ENCODE measurements around the gene ANKRD44.

The ANKRD44 gene

GRCh38 chr2:197121255-197121654 is 189.3 kb downstream of the ANKRD44 start:
- no peak for DNase-seq (ENCODE audit: low read depth, low spot score)
- POLR2A ChIA-PET, result no interaction called here
- CTCF ChIA-PET, result interaction anchor here (0.7 to 3.4 kb wide), 3 partner anchors 8 to 47 kb away, joined by 3 to 42 read pairs (median 6); no protein-coding TSS in a partner anchor
- no peak overlapping the region for H3K4me3 ChIP-seq (ENCODE audit: low read depth, low read length)
- no peak for TF ChIP-seq CTCF (IDR thresholded peaks at IDR 0.05; ENCODE audit: insufficient read depth, low read length, missing control alignments)

- POLR2A ChIA-PET, result no interaction called here
- no peak overlapping the region for H3K4me3 ChIP-seq (ENCODE audit: low read depth, low read length)
- no peak for TF ChIP-seq CTCF (IDR thresholded peaks at IDR 0.05; ENCODE audit: insufficient read depth, low read length, missing control alignments)
- CTCF ChIA-PET, result interaction anchor here (1.1 to 3.9 kb wide), 8 partner anchors 10 to 263 kb away, joined by 3 to 51 read pairs (median 8); no protein-coding TSS in a partner anchor
- no peak for DNase-seq (ENCODE audit: low read depth, low spot score)
Observed at GRCh38 chr2:197116306-197116879, 194.2 kb downstream of the ANKRD44 start.

GRCh38 chr2:197115325-197115724 is 195.3 kb downstream of the ANKRD44 start:
- no peak for DNase-seq (ENCODE audit: low read depth, low spot score)
- TF ChIP-seq CTCF (IDR thresholded peaks at IDR 0.05; ENCODE audit: insufficient read depth, low read length, missing control alignments), result no peak
- POLR2A ChIA-PET, result no interaction called here
- CTCF ChIA-PET, result interaction anchor here (0.7 to 3.9 kb wide), 10 partner anchors 12 to 267 kb away, joined by 3 to 54 read pairs (median 16); no protein-coding TSS in a partner anchor
- no peak overlapping the region for H3K4me3 ChIP-seq (ENCODE audit: low read depth, low read length)

- no peak for TF ChIP-seq CTCF (IDR thresholded peaks at IDR 0.05; ENCODE audit: insufficient read depth, low read length, missing control alignments)
- ChIA-PET CTCF (interaction anchor here (0.6 to 3.9 kb wide), 73 partner anchors 9 to 669 kb away, joined by 3 to 54 read pairs (median 5); partner anchors contain the start of gene ANKRD44), POLR2A (no interaction called here)
- DNase-seq (ENCODE audit: low read depth, low spot score), result no peak
- no peak overlapping the region for H3K4me3 ChIP-seq (ENCODE audit: low read depth, low read length)
Observed at GRCh38 chr2:197113275-197113711, 197.3 kb downstream of the ANKRD44 start.

GRCh38 chr2:197109326-197109725 is 201.3 kb downstream of the ANKRD44 start:
- POLR2A ChIA-PET, result no interaction called here
- DNase-seq (ENCODE audit: low read depth, low spot score), result no peak
- H3K4me3 ChIP-seq (ENCODE audit: low read depth, low read length), result no peak overlapping the region
- TF ChIP-seq CTCF (IDR thresholded peaks at IDR 0.05; ENCODE audit: insufficient read depth, low read length, missing control alignments), result no peak
- CTCF ChIA-PET, result interaction anchor here (1.2 to 1.5 kb wide), 3 partner anchors 10 to 269 kb away, joined by 3 to 5 read pairs (median 4); no protein-coding TSS in a partner anchor

- CTCF ChIA-PET, result interaction anchor here (1.2 to 1.5 kb wide), 3 partner anchors 10 to 270 kb away, joined by 3 to 5 read pairs (median 4); no protein-coding TSS in a partner anchor
- POLR2A ChIA-PET, result no interaction called here
- no peak overlapping the region for H3K4me3 ChIP-seq (ENCODE audit: low read depth, low read length)
- TF ChIP-seq CTCF (IDR thresholded peaks at IDR 0.05; ENCODE audit: insufficient read depth, low read length, missing control alignments), result no peak
- DNase-seq (ENCODE audit: low read depth, low spot score), result no peak
Observed at GRCh38 chr2:197108758-197109157, 201.8 kb downstream of the ANKRD44 start.

All from AG04449 (cell line).